ENCODE results near the gene DPF3.

GRCh38 chr14:72892879-72893635 is 844 bp downstream of the DPF3 start:
- TF ChIP-seq POU2F2 (IDR thresholded peaks at IDR 0.05; ENCODE audit: low read depth, low read length): no peak
- TF ChIP-seq POLR2A (IDR thresholded peaks at IDR 0.05; ENCODE audit: low read depth, low read length): no peak
- no peak for TF ChIP-seq TAF1 (IDR thresholded peaks at IDR 0.05; ENCODE audit: low read depth, low read length)
